Neural cell (in vitro differentiated cells): ENCODE data around the gene NRDC. TPM values are rescaled to one million over a fixed set of nuclear protein-coding genes. Genes with fewer than 3 reads are reported as not detected.
A peak's percentile ranks its signal among the peaks of the same experiment; 100 is the strongest.

Experiments
- H2AFZ ChIP-seq: fragments of 200-600, 300-800 bp; sonication (generic), shearing (Covaris generic); 2 replicates; pipeline ENCODE4 v1.6.0; 2014; ENCODE audit warnings: low read depth, mild to moderate bottlenecking, antibody characterized with exemption, low read length, moderate library complexity
- H3F3A ChIP-seq: fragments of 200-600 bp; shearing (Covaris generic); 2 replicates; pipeline ENCODE4 v1.6.1; 2016; ENCODE audit warnings: mild to moderate bottlenecking, moderate library complexity, mixed read lengths, antibody characterized with exemption, low read length; ENCODE audit not compliant: insufficient read depth, poor library complexity, severe bottlenecking
- H3K27ac ChIP-seq: fragments of 200-600, 300-800 bp; sonication (generic), shearing (Covaris generic); 2 replicates; pipeline ENCODE4 v1.5.1; 2014; ENCODE audit warnings: mild to moderate bottlenecking, low read length, moderate library complexity
- H3K27me3 ChIP-seq: fragments of 300-800, 200-600 bp; sonication (generic), shearing (Covaris generic); 2 replicates; pipeline ENCODE4 v1.6.0; 2014; ENCODE audit warnings: mild to moderate bottlenecking, low read depth, low read length, moderate library complexity; ENCODE audit not compliant: insufficient read depth
- H3K36me3 ChIP-seq: fragments of 300-800, 200-600 bp; sonication (generic), shearing (Covaris generic); 2 replicates; pipeline ENCODE4 v1.5.1; 2014; ENCODE audit warnings: mild to moderate bottlenecking, antibody characterized with exemption, low read length, moderate library complexity; ENCODE audit not compliant: insufficient read depth
- H3K4me2 ChIP-seq: fragments of 300-800, 200-600 bp; sonication (generic), shearing (Covaris generic); 2 replicates; pipeline ENCODE4 v1.6.0; 2014; ENCODE audit warnings: mild to moderate bottlenecking, low read length
- H3K4me3 ChIP-seq: fragments of 300-800, 200-600 bp; sonication (generic), shearing (Covaris generic); 2 replicates; pipeline ENCODE4 v1.5.1; 2014; ENCODE audit warnings: mild to moderate bottlenecking, low read length, moderate library complexity
- H3K79me2 ChIP-seq: fragments of 200-600 bp; shearing (Covaris generic); replicated peaks from 2 replicates; pipeline ENCODE4 v1.6.0; 2014; ENCODE audit warnings: mild to moderate bottlenecking, low read length, moderate library complexity; ENCODE audit not compliant: insufficient read depth
- H3K9ac ChIP-seq: fragments of 300-800, 200-600 bp; sonication (generic), shearing (Covaris generic); 2 replicates; pipeline ENCODE4 v1.6.1; 2016; ENCODE audit warnings: mild to moderate bottlenecking, low read length, mixed read lengths
- H3K9me2 ChIP-seq: fragments of 200-600 bp; shearing (Covaris generic); 2 replicates; pipeline ENCODE4 v1.6.1; 2016; ENCODE audit warnings: mild to moderate bottlenecking, low read length, mixed read lengths; ENCODE audit not compliant: insufficient read depth
- H3K9me3 ChIP-seq: fragments of 200-600, 300-800 bp; sonication (generic), shearing (Covaris generic); 2 replicates; pipeline ENCODE4 v1.6.1; 2016; ENCODE audit warnings: mild to moderate bottlenecking, mixed run types, low read length, moderate library complexity, mixed read lengths
- H4K20me1 ChIP-seq: fragments of 200-600 bp; shearing (Covaris generic); 2 replicates; pipeline ENCODE4 v1.6.1; 2016; ENCODE audit warnings: mild to moderate bottlenecking, mixed run types; ENCODE audit not compliant: insufficient read depth
- CTCF ChIP-seq: fragments of 450-650 bp; IDR thresholded peaks from 2 replicates; pipeline ENCODE4 v1.5.1; 2014; ENCODE audit warnings: antibody characterized with exemption, mild to moderate bottlenecking, moderate library complexity; ENCODE audit not compliant: poor library complexity, severe bottlenecking
- EP300 ChIP-seq: fragments of 450-650 bp; conservative IDR thresholded peaks from 2 replicates; pipeline ENCODE4 v1.6.1; 2014; ENCODE audit warnings: antibody characterized with exemption, mild to moderate bottlenecking, moderate library complexity; ENCODE audit not compliant: poor library complexity, severe bottlenecking
- EZH2 ChIP-seq: fragments of 200-600, 300-800 bp; shearing (Covaris generic), sonication (generic); IDR thresholded peaks from 2 replicates; pipeline ENCODE4 v1.6.1; 2014; ENCODE audit warnings: antibody characterized with exemption, low read length, borderline replicate concordance, mild to moderate bottlenecking; ENCODE audit not compliant: insufficient read depth, poor library complexity, severe bottlenecking
- MXI1 ChIP-seq: fragments of 450-650 bp; conservative IDR thresholded peaks from 2 replicates; pipeline ENCODE4 v1.6.1; 2014; ENCODE audit warnings: antibody characterized with exemption, mild to moderate bottlenecking; ENCODE audit not compliant: poor library complexity, severe bottlenecking
- POLR2AphosphoS5 ChIP-seq: IDR thresholded peaks from 2 replicates; pipeline ENCODE4 v1.6.1; 2012
- RAD21 ChIP-seq: fragments of 450-650 bp; conservative IDR thresholded peaks from 2 replicates; pipeline ENCODE4 v1.6.1; 2014; ENCODE audit warnings: antibody characterized with exemption, mild to moderate bottlenecking, moderate library complexity
- SMC3 ChIP-seq: fragments of 450-650 bp; conservative IDR thresholded peaks from 2 replicates; pipeline ENCODE4 v1.6.1; 2014; ENCODE audit warnings: antibody characterized with exemption, mild to moderate bottlenecking, moderate library complexity; ENCODE audit not compliant: poor library complexity
- TAF1 ChIP-seq: IDR thresholded peaks from 2 replicates; pipeline ENCODE4 v1.6.1; 2012; ENCODE audit warnings: low read depth
- polyA plus RNA-seq: library from polyadenylated mRNA; depleted of rRNA; stranded (reverse); fragments of >200 nt; gene quantifications from 2 replicates; pipeline ENCODE4 v1.2.3, GENCODE V29; 2014
- TF ChIP-seq, protein P1 (sequence below): IDR thresholded peaks from 2 replicates; pipeline ENCODE4 v1.6.1; 2012; ENCODE audit warnings: borderline replicate concordance

The NRDC gene
- polyA plus RNA-seq, 1 donor from 2014 or later, result 114 TPM

DNA sequence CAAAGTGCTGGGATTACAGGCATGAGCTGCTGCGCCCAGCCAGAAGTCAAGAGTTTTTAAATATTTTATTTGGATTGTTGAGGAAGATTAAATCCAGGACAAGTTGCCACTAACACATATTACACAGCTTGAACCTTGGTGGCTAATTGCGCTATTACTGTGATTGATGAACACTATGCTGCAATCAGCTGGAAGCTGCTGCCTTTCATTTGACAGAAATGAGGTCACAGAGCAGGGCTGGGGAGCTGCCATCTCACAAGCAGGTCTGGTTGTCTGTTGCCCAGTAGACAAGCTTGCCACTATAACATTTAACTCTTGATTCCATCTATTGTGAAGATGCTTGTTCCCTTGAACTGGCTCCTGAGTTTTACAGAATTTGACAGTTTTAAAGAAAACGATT is 37.4 kb upstream of the NRDC start:
- Histone ChIP-seq H2AFZ (no peak overlapping the region), H3K27ac (peak overlapping the region; percentile 6), H3K27me3 (no peaks in the 10 kb centered on the region), H3F3A (no peaks in the 10 kb centered on the region), H3K9ac (no peak overlapping the region), H3K9me3 (no peaks in the 10 kb centered on the region), H3K4me2 (no peak overlapping the region), H4K20me1 (no peaks in the 10 kb centered on the region), H3K4me3 (no peak overlapping the region), H3K36me3 (no peaks in the 10 kb centered on the region), H3K79me2 (no peaks in the 10 kb centered on the region), H3K9me2 (no peaks in the 10 kb centered on the region)
- TF ChIP-seq POLR2AphosphoS5 (peak; percentile 34), EZH2 (no peak)

GRCh38 chr1:51912881-51913280 is 34.4 kb upstream of the NRDC start:
- Histone ChIP-seq H3K27ac (no peak overlapping the region), H3K4me3 (no peak overlapping the region), H3K79me2 (no peaks in the 10 kb centered on the region), H3F3A (no peaks in the 10 kb centered on the region), H3K9me3 (no peaks in the 10 kb centered on the region), H3K4me2 (no peak overlapping the region), H3K27me3 (no peaks in the 10 kb centered on the region), H3K36me3 (no peaks in the 10 kb centered on the region), H2AFZ (no peak overlapping the region), H3K9ac (no peak overlapping the region), H3K9me2 (no peaks in the 10 kb centered on the region), H4K20me1 (no peaks in the 10 kb centered on the region)
- no peak for TF ChIP-seq EZH2

GRCh38 chr1:51910221-51911000 is 31.9 kb upstream of the NRDC start:
- no peaks in the 10 kb centered on the region for H3K79me2 ChIP-seq
- H3K36me3 ChIP-seq, result no peaks in the 10 kb centered on the region
- H3K27ac ChIP-seq, result no peak overlapping the region
- H3K4me2 ChIP-seq, result no peak overlapping the region
- no peak overlapping the region for H2AFZ ChIP-seq
- H3K9me3 ChIP-seq, result no peaks in the 10 kb centered on the region
- H4K20me1 ChIP-seq, result no peaks in the 10 kb centered on the region
- no peak overlapping the region for H3K4me3 ChIP-seq
- H3K27me3 ChIP-seq, result no peaks in the 10 kb centered on the region
- H3K9me2 ChIP-seq, result no peaks in the 10 kb centered on the region
- TF ChIP-seq CTCF (no peak), EZH2 (no peak), TAF1 (no peak), RAD21 (no peak), EP300 (no peak), MXI1 (no peak), POLR2AphosphoS5 (no peak), SMC3 (no peak)
- TF ChIP-seq, protein P1, sequence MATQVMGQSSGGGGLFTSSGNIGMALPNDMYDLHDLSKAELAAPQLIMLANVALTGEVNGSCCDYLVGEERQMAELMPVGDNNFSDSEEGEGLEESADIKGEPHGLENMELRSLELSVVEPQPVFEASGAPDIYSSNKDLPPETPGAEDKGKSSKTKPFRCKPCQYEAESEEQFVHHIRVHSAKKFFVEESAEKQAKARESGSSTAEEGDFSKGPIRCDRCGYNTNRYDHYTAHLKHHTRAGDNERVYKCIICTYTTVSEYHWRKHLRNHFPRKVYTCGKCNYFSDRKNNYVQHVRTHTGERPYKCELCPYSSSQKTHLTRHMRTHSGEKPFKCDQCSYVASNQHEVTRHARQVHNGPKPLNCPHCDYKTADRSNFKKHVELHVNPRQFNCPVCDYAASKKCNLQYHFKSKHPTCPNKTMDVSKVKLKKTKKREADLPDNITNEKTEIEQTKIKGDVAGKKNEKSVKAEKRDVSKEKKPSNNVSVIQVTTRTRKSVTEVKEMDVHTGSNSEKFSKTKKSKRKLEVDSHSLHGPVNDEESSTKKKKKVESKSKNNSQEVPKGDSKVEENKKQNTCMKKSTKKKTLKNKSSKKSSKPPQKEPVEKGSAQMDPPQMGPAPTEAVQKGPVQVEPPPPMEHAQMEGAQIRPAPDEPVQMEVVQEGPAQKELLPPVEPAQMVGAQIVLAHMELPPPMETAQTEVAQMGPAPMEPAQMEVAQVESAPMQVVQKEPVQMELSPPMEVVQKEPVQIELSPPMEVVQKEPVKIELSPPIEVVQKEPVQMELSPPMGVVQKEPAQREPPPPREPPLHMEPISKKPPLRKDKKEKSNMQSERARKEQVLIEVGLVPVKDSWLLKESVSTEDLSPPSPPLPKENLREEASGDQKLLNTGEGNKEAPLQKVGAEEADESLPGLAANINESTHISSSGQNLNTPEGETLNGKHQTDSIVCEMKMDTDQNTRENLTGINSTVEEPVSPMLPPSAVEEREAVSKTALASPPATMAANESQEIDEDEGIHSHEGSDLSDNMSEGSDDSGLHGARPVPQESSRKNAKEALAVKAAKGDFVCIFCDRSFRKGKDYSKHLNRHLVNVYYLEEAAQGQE, result no peak
- no peak overlapping the region for H3K9ac ChIP-seq
- no peaks in the 10 kb centered on the region for H3F3A ChIP-seq
